ENCODE data around the gene HSPB1.
"Not testable (repeated sequence)": the region's sequence is repeated elsewhere in the genome, so short reads cannot be mapped to it uniquely, and the experiment has no call there.

Gene HSPB1

GRCh38 chr7:76333511-76334101 lies 31.1 kb downstream of the HSPB1 start:
- no peak for DNase-seq (ENCODE audit: low read depth in 2 of 2)

DNA sequence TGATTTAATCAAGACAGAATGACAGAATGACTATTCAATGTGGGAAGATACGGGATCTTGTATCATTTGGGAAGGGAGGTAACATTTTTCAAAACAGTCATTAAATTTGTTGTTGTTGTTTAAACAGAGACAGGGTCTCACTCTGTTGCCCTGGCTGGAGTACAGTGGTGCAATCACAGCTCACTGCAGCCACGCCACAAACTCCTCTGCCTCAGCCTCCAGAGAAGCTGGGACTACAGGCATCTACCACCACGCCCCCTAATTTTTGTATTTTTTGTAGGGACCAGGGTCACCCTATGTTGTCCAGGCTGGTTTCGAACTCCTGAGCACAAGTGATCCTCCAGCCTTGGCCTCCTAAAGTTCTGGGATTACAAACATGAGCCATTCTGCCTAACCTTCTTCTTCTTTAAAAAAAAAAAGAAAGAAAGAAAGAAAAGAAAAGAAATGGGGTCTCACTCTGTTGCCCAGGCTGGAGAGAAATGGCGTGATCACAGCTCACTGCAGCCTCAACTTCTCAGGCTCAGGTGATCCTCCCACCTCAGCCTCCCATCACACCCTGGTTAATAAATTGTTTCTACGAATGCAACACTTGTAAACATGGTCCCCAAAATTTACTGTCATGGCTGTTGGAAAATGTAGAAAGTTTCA lies 32.0 kb downstream of the HSPB1 start:
- DNase-seq (ENCODE audit: low read depth in 2 of 2), result no peak

DNA sequence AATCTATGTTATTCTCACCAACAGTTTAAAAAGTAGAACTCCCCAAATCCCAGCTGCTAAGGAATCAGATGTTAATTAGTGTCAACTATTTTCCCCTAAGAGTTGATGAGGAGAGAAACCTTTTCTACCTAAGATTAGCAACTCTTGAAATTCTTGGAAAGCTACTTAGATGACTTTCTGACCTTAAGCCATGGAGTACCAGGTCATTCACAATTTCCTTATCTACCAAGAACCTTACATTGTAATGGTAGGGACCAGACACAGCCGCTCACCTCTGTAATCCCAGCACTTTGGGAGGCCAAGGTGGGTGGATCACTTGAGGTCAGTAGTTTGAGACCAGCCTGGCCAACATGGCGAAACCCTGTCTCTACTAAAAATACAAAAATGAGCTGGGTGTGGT lies 32.9 kb downstream of the HSPB1 start:
- not testable (repeated sequence) for DNase-seq (ENCODE audit: low read depth in 2 of 2)

GRCh38 chr7:76336094-76336493 lies 33.6 kb downstream of the HSPB1 start:
- DNase-seq (ENCODE audit: low read depth in 2 of 2), result no peak

- DNase-seq (ENCODE audit: low read depth in 2 of 2), result no peak
These were observed 34.7 kb downstream of the HSPB1 start for GRCh38 chr7:76337147-76337546.

- DNase-seq (ENCODE audit: low read depth in 2 of 2), result no peak
These were observed 36.0 kb downstream of the HSPB1 start for GRCh38 chr7:76338298-76339084.

DNA sequence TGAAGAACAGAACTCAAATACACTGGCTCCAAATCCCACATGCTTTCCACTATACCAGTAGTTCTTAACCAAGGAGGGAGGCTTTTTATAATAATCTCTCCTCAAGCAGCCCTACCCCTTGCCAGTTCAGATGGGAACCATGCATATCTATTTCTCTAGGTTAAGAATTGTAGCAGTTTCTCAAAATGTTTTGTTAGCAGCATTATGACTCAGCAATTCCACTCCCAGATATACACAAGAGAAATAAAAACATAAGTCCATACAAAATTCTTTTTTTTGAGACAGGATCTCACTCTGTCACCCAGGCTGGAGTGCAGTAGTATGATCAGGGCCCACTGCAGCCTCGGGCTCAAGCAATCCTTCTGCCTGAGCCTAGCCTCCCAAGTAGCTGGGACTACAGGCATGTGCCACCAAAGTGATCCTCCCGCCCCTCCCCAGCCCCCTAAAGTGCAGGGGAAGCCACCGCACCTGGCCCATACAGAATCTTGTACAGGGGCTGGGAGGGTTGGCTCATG lies 38.2 kb downstream of the HSPB1 start:
- no peak for DNase-seq (ENCODE audit: low read depth in 2 of 2)

DNA sequence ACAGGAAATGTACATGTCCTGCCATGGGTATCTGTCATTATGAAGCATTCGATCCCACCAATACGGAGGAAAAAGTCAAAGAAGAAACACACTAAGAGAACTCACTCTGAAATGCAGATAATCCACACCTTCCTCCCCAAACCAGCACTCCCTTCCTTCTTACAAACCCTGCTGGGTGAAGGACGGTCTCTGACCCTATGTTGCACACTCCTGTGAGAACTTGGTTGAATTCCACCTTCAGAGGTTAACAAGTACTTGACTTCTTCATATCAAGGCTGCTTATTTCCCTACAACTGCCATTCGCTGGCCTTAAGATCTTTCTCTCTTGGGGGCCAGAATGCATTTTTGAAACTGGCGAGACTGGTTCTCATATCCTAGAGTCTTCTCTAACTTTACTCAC lies 39.7 kb downstream of the HSPB1 start:
- DNase-seq (ENCODE audit: low read depth in 2 of 2), result no peak

DNA sequence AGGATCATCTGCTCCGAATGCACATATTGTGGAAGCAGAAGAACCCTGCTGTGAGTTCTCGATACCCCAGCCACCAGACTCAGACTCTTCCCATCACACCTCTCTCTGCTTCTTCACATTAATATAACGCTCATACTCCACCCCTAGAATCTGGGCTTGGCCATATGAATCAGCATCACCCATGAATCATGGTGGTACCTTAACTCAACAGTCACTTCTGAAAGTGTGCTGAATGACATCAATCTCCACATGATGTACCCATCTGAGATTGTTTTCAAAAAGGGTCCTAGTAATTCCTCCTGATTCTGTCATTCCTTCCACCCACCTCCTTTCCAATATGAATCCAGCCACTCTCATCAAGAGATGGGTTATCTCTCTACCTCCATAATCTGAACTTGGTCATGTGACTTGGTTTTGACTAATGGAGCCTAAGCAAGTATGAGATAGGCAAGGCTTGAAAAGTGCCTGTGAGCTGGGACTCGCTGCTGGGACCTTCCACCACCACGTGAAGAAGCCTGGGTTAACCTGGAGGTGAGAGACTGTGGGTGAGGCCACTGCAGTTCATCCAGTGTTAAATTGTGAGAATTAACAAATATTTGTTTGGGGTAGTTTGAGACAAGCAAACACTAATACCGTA lies 40.9 kb downstream of the HSPB1 start:
- DNase-seq (ENCODE audit: low read depth in 2 of 2), result no peak

DNA sequence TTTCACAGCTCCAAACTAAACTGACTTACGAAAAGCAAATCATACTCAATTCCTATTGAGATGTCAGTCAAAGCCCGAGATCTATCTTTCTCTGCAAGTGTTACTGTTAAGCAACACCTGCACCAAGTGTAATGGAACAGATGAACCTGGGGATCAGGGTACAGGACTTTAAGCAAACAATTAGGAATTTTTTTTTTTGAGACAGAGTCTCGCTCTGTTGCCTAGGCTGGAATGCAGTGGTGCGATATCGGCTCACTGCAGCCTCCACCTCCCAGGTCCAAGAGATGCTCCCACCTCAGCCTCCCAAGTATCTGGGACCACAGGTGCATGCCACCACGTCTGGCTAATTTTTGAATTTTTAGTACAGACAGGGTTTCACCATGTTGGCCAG lies 41.5 kb downstream of the HSPB1 start:
- DNase-seq (ENCODE audit: low read depth in 2 of 2), result no peak

DNA sequence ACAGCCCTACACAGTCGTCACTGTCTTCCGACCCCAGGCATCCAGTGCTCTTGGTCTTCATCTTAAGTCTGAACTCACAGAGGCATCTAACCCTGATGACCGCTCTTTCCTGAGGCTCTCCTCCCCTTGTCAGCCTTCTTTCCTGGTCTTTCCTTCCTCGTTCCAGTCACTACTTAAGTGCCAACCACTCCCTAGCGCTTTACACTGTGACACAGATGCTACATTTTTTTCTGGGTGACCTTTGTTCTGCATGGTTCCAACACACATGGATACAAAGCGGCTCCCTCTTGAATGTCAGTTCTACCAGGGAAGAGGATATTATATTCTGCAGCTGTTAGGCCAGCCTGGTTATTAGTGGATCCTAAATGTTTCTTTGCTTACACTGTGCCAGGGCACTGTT lies 43.6 kb downstream of the HSPB1 start:
- DNase-seq (ENCODE audit: low read depth in 2 of 2), result no peak

- no peak for DNase-seq (ENCODE audit: low read depth in 2 of 2)
These were observed 44.3 kb downstream of the HSPB1 start for GRCh38 chr7:76346778-76347177.

DNA sequence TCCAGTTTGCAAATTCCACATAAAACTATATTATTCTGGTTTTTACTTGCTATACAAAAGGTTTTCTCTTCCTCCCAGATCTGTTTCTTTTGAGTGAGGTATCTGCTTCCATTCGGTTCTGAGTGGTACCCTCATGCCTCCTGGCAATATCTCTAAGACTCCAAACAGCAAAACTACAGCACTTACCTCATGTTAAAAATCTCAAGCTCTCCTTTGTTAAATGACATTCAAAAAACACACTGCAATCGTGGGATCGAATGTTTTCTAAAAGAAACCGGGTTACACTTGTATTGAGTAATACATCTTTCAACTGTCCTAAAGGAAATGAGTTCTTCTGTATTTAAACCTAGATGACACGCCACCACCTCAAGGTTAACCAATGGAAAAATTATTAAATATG lies 45.2 kb downstream of the HSPB1 start:
- DNase-seq (ENCODE audit: low read depth in 2 of 2), result no peak

- DNase-seq (ENCODE audit: low read depth in 2 of 2), result no peak
These were observed 46.9 kb downstream of the HSPB1 start for GRCh38 chr7:76349313-76349885.

DNA sequence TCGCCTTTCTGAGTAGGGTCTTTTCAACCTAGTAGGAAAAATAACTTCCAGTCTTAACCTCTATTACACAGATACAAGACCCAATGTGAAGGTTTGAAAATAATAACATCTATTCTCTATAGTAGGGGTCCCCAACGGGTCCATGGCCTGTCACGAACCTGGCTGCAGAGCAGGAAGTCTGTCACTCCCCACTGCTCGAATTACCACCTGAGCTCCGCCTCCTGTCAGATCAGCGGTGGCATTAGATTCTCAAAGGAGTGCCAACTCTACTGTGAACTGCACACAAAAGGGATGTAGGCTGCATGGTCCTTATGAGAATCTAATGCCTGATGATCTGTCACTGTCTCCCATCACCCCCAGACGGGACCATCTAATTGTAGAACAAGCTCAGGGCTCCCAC lies 48.9 kb downstream of the HSPB1 start:
- no peak for DNase-seq (ENCODE audit: low read depth in 2 of 2)

DNA sequence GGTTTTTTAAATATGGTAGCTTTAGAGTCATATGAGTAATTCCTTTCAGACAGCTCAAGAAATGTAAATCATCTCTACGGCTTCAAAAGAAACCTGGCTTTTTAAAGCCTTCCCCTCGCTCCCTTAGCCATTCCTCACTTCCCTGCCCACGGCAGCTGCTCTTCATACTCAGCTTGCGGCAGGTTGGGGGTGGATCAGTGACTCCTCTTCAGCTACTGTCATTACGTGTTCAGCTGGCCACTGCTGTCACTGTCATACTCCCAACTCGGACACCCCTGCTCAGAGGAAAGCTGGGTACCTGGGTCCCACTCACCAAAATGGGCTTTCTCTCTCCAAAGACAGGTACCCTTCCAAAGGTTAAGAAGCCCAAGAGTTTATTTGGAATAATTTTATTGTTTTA lies 49.7 kb downstream of the HSPB1 start:
- DNase-seq (ENCODE audit: low read depth in 2 of 2), result no peak

DNA sequence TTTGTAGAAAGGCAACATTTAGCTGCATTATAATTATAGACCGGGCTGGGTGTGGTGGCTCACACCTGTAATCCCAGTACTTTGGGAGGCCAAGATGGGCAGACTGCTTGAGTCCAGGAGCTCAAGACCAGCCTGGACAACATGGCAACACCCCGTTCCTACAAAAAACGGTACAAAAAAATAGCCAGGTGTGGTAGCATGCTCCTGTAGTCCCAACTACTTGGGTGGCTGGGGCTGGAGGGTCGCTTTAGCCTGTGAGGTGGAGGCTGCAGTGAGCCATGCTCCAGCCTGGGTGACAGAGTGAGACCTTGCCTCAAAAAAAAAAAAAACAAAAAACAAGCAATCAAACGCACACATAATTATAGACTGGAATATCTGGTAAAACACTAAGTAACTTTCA lies 51.3 kb downstream of the HSPB1 start:
- DNase-seq (ENCODE audit: low read depth in 2 of 2), result no peak
